K562 (cell line): ENCODE results near the gene ASB4.

Experiments used
- ATF3 ChIP-seq, 2 experiments: fragments of 450-650 bp in 1 of 2; sonication (generic) in 1 of 2; formaldehyde crosslinking in 1 of 2; IDR thresholded peaks in 1 of 2; conservative IDR thresholded peaks in 1 of 2; 2 replicates each; pipeline versions ENCODE4 v1.6.1 to v1.8.1; 2016 to 2023; ENCODE audit warnings: mild to moderate bottlenecking in 2 of 2, moderate library complexity in 2 of 2, inconsistent platforms in 1 of 2, missing genetic modification reagents in 1 of 2
- BRF1 ChIP-seq: IDR thresholded peaks from 3 replicates; pipeline ENCODE4 v1.6.1; 2011; ENCODE audit warnings: borderline replicate concordance, mild to moderate bottlenecking; ENCODE audit not compliant: insufficient read length; ENCODE audit errors: extremely low read depth
- CTCF ChIP-seq, 3 experiments: IDR thresholded peaks in 2 of 3; conservative IDR thresholded peaks in 1 of 3; 2 replicates each; pipeline ENCODE4 v1.5.1; 2011 to 2012; ENCODE audit warnings: low read length in 3 of 3, mild to moderate bottlenecking in 3 of 3, control low read depth in 2 of 3, improper control_type of control experiment in 1 of 3, inconsistent platforms in 1 of 3, low read depth in 1 of 3, mixed read lengths in 1 of 3, moderate library complexity in 1 of 3; ENCODE audit not compliant: insufficient read depth in 2 of 3
- EZH2 ChIP-seq: IDR thresholded peaks from 2 replicates; pipeline ENCODE4 v1.6.1; 2012; ENCODE audit warnings: low read depth, mild to moderate bottlenecking, inconsistent platforms, low read length, borderline replicate concordance
- FOSL1 ChIP-seq: fragments of 200-800 bp; sonication (Bioruptor generic); conservative IDR thresholded peaks from 2 replicates; pipeline ENCODE4 v1.6.1; 2016; ENCODE audit warnings: missing genetic modification characterization, missing compliant biosample characterization
- GABPB1 ChIP-seq: sonication (generic); formaldehyde crosslinking; IDR thresholded peaks from 2 replicates; pipeline ENCODE4 v1.8.0; 2022; ENCODE audit warnings: mild to moderate bottlenecking, missing genetic modification reagents
- MAX ChIP-seq: sonication (generic); formaldehyde crosslinking; IDR thresholded peaks from 2 replicates; pipeline ENCODE4 v1.9.0; 2022; ENCODE audit warnings: mild to moderate bottlenecking, missing genetic modification reagents
- RCOR1 ChIP-seq, 2 experiments: IDR thresholded peaks; 2 replicates each; pipeline ENCODE4 v1.6.1; 2012; ENCODE audit warnings: low read depth in 2 of 2, low read length in 2 of 2, borderline replicate concordance in 1 of 2, improper control_type of control experiment in 1 of 2
- ZNF121 ChIP-seq: sonication (generic); formaldehyde crosslinking; conservative IDR thresholded peaks from 2 replicates; pipeline ENCODE4 v1.8.0; 2022; ENCODE audit warnings: missing genetic modification reagents

- TF ChIP-seq FOSL1 (tag) (peak; percentile 48), MAX (CRISPR knock-in tag) (no peak), RCOR1 (IDR thresholded peaks at IDR 0.05; ENCODE audit: borderline replicate concordance in 1 of 2, low read depth in 2 of 2, low read length in 2 of 2) (no peak), EZH2 (no peak), GABPB1 (CRISPR knock-in tag) (no peak), CTCF (IDR thresholded peaks at IDR 0.05 in 2 of 3, conservative IDR thresholded peaks at IDR 0.05 in 1 of 3; ENCODE audit: insufficient read depth in 2 of 3, low read depth in 1 of 3, low read length in 3 of 3) (peak; percentile 39 to 68 (median 40); a peak in 4 of 6 replicates), BRF1 (no peak), ZNF121 (CRISPR knock-in tag) (no peak), ATF3 (IDR thresholded peaks at IDR 0.05) (no peak), ATF3 (CRISPR knock-in tag; conservative IDR thresholded peaks at IDR 0.05) (no peak)
These were observed 59.4 kb downstream of the ASB4 start for GRCh38 chr7:95545007-95545615.
